ENCODE results near the gene CMTR1.

DNA sequence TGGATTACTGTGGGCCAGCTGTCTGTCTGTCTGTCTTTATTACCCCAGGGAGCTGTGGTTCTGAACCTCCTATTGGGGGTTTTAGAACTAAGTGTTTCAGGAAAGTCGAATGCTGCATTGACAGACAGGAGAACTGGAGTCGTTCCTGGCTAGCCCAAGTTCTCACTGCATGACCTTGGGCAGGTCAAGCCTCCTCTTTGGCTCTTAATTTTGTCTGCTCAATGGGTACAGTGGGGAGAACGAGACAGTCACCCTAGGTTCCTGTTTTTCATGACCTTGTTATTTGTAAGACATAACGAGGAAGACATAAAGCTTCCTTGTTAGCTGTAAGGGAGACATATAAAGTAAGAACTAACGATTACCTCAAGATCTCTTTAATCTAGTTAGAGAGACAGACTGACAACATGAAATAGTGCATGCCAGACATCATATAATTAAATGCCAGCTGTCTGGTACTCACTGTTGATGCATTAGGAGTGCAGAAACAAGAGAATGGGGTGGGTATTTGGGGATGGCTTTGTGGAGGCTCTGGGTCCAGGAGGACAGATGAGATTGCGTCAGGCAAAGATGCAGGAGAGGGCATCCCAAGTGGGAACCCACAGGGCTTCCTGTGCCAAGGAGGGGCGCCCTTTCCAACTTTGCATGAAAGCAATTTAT is 70.4 kb downstream of the CMTR1 start:
- TF ChIP-seq, protein P1, sequence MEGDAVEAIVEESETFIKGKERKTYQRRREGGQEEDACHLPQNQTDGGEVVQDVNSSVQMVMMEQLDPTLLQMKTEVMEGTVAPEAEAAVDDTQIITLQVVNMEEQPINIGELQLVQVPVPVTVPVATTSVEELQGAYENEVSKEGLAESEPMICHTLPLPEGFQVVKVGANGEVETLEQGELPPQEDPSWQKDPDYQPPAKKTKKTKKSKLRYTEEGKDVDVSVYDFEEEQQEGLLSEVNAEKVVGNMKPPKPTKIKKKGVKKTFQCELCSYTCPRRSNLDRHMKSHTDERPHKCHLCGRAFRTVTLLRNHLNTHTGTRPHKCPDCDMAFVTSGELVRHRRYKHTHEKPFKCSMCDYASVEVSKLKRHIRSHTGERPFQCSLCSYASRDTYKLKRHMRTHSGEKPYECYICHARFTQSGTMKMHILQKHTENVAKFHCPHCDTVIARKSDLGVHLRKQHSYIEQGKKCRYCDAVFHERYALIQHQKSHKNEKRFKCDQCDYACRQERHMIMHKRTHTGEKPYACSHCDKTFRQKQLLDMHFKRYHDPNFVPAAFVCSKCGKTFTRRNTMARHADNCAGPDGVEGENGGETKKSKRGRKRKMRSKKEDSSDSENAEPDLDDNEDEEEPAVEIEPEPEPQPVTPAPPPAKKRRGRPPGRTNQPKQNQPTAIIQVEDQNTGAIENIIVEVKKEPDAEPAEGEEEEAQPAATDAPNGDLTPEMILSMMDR (IDR thresholded peaks at IDR 0.05): no peak
- no peak for TF ChIP-seq POLR2A (IDR thresholded peaks at IDR 0.05)

Measured in breast epithelium (tissue), 3 donors.